Lung (tissue), 12 donors: ENCODE measurements around the gene MAPKAPK2. TPM values are rescaled to one million over a fixed set of nuclear protein-coding genes. Genes with fewer than 3 reads are reported as not detected.

Experiments used
- ATAC-seq: fragments of 200-7000 bp; cut with Tn5 transposase; one replicate; pipeline ENCODE4 v1.9.1; 2020; ENCODE audit warnings: moderate number of reproducible peaks; ENCODE audit not compliant: insufficient read depth, low FRiP score
- DNase-seq, 3 donors: peaks; one replicate each; pipeline ENCODE4 v3.0.0-alpha.2; 2013 to 2017
- H3K27ac ChIP-seq, 2 donors: one replicate each; pipeline ENCODE4 v1.5.1; 2013; ENCODE audit warnings: mild to moderate bottlenecking in 2 of 2, moderate library complexity in 2 of 2, control low read depth in 1 of 2, inconsistent platforms in 1 of 2, low read depth in 1 of 2, low read length in 1 of 2
- H3K27me3 ChIP-seq, 3 donors: one replicate each; pipeline ENCODE4 v1.5.1; 2013; ENCODE audit warnings: low read length in 2 of 3; ENCODE audit not compliant: control insufficient read depth in 3 of 3, insufficient read depth in 3 of 3
- H3K36me3 ChIP-seq, 4 donors: one replicate each; pipeline ENCODE4 v1.5.1; 2013; ENCODE audit warnings: low read length in 4 of 4, mild to moderate bottlenecking in 1 of 4, moderate library complexity in 1 of 4; ENCODE audit not compliant: control insufficient read depth in 4 of 4, insufficient read depth in 4 of 4
- H3K4me1 ChIP-seq, 5 donors: one replicate each; pipeline ENCODE4 v1.5.1; 2013; ENCODE audit warnings: low read length in 5 of 5, mild to moderate bottlenecking in 2 of 5, moderate library complexity in 1 of 5; ENCODE audit not compliant: control insufficient read depth in 5 of 5, insufficient read depth in 5 of 5
- H3K4me3 ChIP-seq: one replicate; pipeline ENCODE4 v1.5.1; 2013; ENCODE audit warnings: mild to moderate bottlenecking, control low read depth, moderate library complexity
- H3K9ac ChIP-seq, 2 donors: one replicate each; pipeline ENCODE4 v1.5.1; 2013; ENCODE audit warnings: low read length in 2 of 2, control low read depth in 1 of 2; ENCODE audit not compliant: insufficient read depth in 1 of 2
- H3K9me3 ChIP-seq, 4 donors: one replicate each; pipeline ENCODE4 v1.5.1; 2013; ENCODE audit warnings: low read length in 3 of 4, mild to moderate bottlenecking in 1 of 4, moderate library complexity in 1 of 4; ENCODE audit not compliant: control insufficient read depth in 4 of 4, insufficient read depth in 3 of 4
- WGBS, 2 donors: extraction: QIAGEN DNeasy Blood & Tissue Kit; methylation state at CpG; one replicate each; pipeline ENCODE4 v1.1.7; 2013; 5-methylcytosine and 5-hydroxymethylcytosine counted together
- polyA plus RNA-seq, 2 donors: library from polyadenylated mRNA; stranded (reverse); fragments of 200-250 nt; gene quantifications; one replicate each; pipeline ENCODE4 v1.2.1, GENCODE V29; 2013
- total RNA-seq, 2 donors: library from RNA; depleted of rRNA in 1 of 2; stranded (reverse); fragments of >200 nt in 1 of 2; gene quantifications; one replicate each; pipeline ENCODE4 v1.2.1, GENCODE V29; 2014 to 2021
- TF ChIP-seq, protein P1 (sequence below): IDR thresholded peaks from 2 replicates; pipeline ENCODE4 v1.5.1; 2012; ENCODE audit warnings: mild to moderate bottlenecking; ENCODE audit errors: control extremely low read depth, extremely low read depth
- donor health status: control.
- donor health status: control.
- donor health status: Bipolar disorder and iron deficiency.
- donor health status: healthy.
- donor health status: DM: yes; HTN: yes; CAD: no.

Gene MAPKAPK2
- total and polyA plus RNA-seq, 4 donors, result 35.8 to 116 (median 75.1) TPM

DNA sequence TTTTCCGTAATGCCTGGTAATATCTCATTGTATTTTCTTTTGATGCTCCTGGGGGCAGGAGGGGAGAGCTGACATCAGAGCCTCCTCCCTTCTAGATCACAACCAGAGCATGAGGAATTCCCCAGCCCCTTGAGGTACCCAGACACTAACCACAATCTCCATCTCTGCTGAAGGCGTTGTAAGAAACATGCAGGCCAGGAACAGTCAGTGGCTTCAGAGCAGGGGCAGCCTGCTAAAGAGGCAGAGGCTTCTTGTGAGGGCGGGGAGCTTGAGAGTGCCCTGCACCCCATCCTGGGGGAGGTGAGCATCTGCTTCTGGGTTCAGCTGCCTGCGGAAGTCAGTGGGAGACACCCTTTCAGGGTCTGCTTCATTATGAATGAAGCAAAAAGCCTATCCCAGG is 19.0 kb downstream of the MAPKAPK2 start:
- ATAC-seq (no peak), DNase-seq (peak in 1 of 3 donors; percentile 6)
- peaks cover 36 to 84% (median 51%) of the 10 kb centered on the region in 5 donors for H3K4me1 ChIP-seq
- TF ChIP-seq, protein P1, sequence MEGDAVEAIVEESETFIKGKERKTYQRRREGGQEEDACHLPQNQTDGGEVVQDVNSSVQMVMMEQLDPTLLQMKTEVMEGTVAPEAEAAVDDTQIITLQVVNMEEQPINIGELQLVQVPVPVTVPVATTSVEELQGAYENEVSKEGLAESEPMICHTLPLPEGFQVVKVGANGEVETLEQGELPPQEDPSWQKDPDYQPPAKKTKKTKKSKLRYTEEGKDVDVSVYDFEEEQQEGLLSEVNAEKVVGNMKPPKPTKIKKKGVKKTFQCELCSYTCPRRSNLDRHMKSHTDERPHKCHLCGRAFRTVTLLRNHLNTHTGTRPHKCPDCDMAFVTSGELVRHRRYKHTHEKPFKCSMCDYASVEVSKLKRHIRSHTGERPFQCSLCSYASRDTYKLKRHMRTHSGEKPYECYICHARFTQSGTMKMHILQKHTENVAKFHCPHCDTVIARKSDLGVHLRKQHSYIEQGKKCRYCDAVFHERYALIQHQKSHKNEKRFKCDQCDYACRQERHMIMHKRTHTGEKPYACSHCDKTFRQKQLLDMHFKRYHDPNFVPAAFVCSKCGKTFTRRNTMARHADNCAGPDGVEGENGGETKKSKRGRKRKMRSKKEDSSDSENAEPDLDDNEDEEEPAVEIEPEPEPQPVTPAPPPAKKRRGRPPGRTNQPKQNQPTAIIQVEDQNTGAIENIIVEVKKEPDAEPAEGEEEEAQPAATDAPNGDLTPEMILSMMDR, result no peak
- H3K36me3 ChIP-seq, result peaks cover 0 to 6% (median 0%) of the 10 kb centered on the region in 4 donors
- no peaks in the 10 kb centered on the region for H3K9me3 ChIP-seq
- no peaks in the 10 kb centered on the region for H3K27me3 ChIP-seq
- no peak overlapping the region for H3K27ac ChIP-seq
- 63 to 69% methylated on average over 4 of the region's 4 CpGs for WGBS, 2 donors
- H3K9ac ChIP-seq, result no peak overlapping the region
- H3K4me3 ChIP-seq, result no peak overlapping the region

DNA sequence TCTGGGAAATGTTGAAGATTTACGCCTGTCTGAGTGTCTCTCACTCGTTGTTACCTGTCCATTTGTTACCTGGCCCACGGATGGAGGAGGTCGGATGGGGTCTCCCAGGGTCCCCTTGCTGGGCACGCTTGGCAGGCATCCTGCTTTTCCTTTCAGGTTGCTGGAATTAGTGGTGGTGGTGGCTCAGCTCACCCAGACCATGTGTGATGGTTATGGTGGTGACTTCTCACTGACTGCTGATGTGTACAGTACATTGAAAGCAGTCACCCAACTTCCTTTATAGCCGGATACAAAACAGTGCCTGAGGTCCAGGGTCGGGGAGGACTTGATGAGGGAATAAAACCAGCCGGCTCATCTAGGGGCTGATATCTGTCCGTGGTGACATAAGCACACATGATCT is 19.5 kb downstream of the MAPKAPK2 start:
- ATAC-seq (no peak), DNase-seq (no peak)
- Histone ChIP-seq H3K9ac (no peak overlapping the region), H3K36me3 (peaks cover 0 to 6% (median 0%) of the 10 kb centered on the region in 4 donors), H3K4me1 (peaks cover 41 to 88% (median 49%) of the 10 kb centered on the region in 5 donors), H3K27ac (peak overlapping the region in 1 of 2 donors; percentile 21), H3K27me3 (no peaks in the 10 kb centered on the region), H3K9me3 (no peaks in the 10 kb centered on the region), H3K4me3 (no peak overlapping the region)
- TF ChIP-seq, protein P1, result no peak
- 64 to 76% methylated on average over 9 of the region's 9 CpGs for WGBS, 2 donors

DNA sequence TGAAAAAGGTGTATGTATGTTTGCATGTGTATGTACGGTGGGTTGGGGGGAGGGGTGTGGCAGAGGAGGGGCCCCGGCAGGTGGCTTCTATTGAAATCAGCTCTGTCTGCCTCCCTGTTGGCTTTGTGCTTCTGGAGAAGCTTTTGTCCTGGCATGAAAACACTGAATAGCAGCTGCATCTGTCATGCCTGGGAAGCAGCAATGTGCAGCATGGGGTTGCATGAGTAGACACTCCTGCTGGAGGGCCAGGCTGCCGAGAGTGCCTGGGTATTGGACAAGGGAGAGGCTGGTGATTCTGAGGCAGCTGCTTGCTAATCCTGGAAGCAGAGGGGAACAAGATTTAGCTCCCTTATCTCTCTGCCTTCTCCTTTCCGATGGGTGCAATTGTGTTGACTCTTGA is 20.5 kb downstream of the MAPKAPK2 start:
- Histone ChIP-seq H3K4me1 (peaks cover 43 to 88% (median 46%) of the 10 kb centered on the region in 5 donors), H3K9me3 (no peaks in the 10 kb centered on the region), H3K27ac (peak overlapping the region; percentile 48 to 80), H3K4me3 (no peak overlapping the region), H3K36me3 (peaks cover 0 to 6% (median 0%) of the 10 kb centered on the region in 4 donors), H3K27me3 (no peaks in the 10 kb centered on the region), H3K9ac (no peak overlapping the region)
- WGBS, 2 donors, result 45 to 55% methylated on average over 4 of the region's 4 CpGs
- peak; percentile 66 to 76 (median 68) for DNase-seq
- ATAC-seq, result no peak
- TF ChIP-seq, protein P1, result no peak
